SU-DHL-6 (cell line): ENCODE measurements around the gene RFWD3.

Experiments used
- EZH2phosphoT487 ChIP-seq: fragments of 200-600 bp; sonication (generic), shearing (Covaris generic); conservative IDR thresholded peaks from 2 replicates; pipeline ENCODE4 v1.6.1; 2018; ENCODE audit warnings: mild to moderate bottlenecking, antibody characterized with exemption, low read length, moderate library complexity, mixed read lengths
- TF ChIP-seq, protein P1 (sequence below): fragments of 200-600 bp; sonication (generic); IDR thresholded peaks from one replicate; pipeline ENCODE4 v1.5.1; 2017; ENCODE audit warnings: antibody characterized with exemption, mild to moderate bottlenecking, low read length, moderate library complexity; ENCODE audit not compliant: insufficient read depth, poor library complexity, severe bottlenecking

DNA sequence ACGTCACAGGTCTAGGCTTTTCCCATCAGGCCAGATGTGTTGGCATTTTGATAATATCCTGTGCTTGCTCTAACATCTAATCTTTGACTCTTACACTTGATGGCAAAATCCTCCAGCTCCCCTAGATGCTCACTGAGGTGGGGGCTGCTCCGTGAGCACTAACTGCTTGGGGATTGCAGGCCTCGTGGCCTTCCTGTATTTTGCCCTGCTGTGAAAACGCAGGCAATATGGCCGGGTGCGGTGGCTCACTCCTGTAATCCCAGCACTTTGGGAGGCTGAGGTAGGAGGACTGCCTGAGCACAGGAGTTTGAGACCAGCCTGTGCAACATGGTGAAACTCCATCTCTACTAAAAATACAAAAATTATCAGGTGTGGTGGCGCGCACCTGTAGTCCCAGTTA is 43.7 kb upstream of the RFWD3 start:
- TF ChIP-seq, protein P1, sequence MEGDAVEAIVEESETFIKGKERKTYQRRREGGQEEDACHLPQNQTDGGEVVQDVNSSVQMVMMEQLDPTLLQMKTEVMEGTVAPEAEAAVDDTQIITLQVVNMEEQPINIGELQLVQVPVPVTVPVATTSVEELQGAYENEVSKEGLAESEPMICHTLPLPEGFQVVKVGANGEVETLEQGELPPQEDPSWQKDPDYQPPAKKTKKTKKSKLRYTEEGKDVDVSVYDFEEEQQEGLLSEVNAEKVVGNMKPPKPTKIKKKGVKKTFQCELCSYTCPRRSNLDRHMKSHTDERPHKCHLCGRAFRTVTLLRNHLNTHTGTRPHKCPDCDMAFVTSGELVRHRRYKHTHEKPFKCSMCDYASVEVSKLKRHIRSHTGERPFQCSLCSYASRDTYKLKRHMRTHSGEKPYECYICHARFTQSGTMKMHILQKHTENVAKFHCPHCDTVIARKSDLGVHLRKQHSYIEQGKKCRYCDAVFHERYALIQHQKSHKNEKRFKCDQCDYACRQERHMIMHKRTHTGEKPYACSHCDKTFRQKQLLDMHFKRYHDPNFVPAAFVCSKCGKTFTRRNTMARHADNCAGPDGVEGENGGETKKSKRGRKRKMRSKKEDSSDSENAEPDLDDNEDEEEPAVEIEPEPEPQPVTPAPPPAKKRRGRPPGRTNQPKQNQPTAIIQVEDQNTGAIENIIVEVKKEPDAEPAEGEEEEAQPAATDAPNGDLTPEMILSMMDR, result no peak
- TF ChIP-seq EZH2phosphoT487, result no peak
